Measurements from ENCODE around the gene THY1.
"Not testable (repeated sequence)": the region's sequence is repeated elsewhere in the genome, so short reads cannot be mapped to it uniquely, and the experiment has no call there.

THY1 gene

GRCh38 chr11:119418759-119419158 lies 4.2 kb downstream of the THY1 start:
- no peak for DNase-seq (ENCODE audit: low spot score)

GRCh38 chr11:119417726-119418540 lies 5.0 kb downstream of the THY1 start:
- peak; percentile 21 for DNase-seq (ENCODE audit: low spot score)

GRCh38 chr11:119416606-119417580 lies 6.1 kb downstream of the THY1 start:
- no peak for DNase-seq (ENCODE audit: low spot score)

GRCh38 chr11:119415966-119416365 lies 7.0 kb downstream of the THY1 start:
- DNase-seq (ENCODE audit: low spot score), result no peak

GRCh38 chr11:119415517-119415916 lies 7.5 kb downstream of the THY1 start:
- no peak for DNase-seq (ENCODE audit: low spot score)

- DNase-seq (ENCODE audit: low spot score), result no peak
These were observed 8.2 kb downstream of the THY1 start for GRCh38 chr11:119414734-119415133.

- no peak for DNase-seq (ENCODE audit: low spot score)
These were observed 8.7 kb downstream of the THY1 start for GRCh38 chr11:119414321-119414720.

GRCh38 chr11:119412072-119412471 lies 10.9 kb downstream of the THY1 start:
- no peak for DNase-seq (ENCODE audit: low spot score)

GRCh38 chr11:119410501-119410900 lies 12.5 kb downstream of the THY1 start:
- no peak for DNase-seq (ENCODE audit: low spot score)

- DNase-seq (ENCODE audit: low spot score), result no peak
These were observed 13.2 kb downstream of the THY1 start for GRCh38 chr11:119409731-119410130.

GRCh38 chr11:119406005-119406404 lies 17.0 kb downstream of the THY1 start:
- DNase-seq (ENCODE audit: low spot score), result no peak

- DNase-seq (ENCODE audit: low spot score), result not testable (repeated sequence)
These were observed 17.5 kb downstream of the THY1 start for GRCh38 chr11:119405448-119405847.

GRCh38 chr11:119404872-119405271 lies 18.1 kb downstream of the THY1 start:
- DNase-seq (ENCODE audit: low spot score), result no peak

GRCh38 chr11:119403021-119403420 lies 20.0 kb downstream of the THY1 start:
- DNase-seq (ENCODE audit: low spot score), result no peak

- no peak for DNase-seq (ENCODE audit: low spot score)
These were observed 20.5 kb downstream of the THY1 start for GRCh38 chr11:119402470-119402869.

- no peak for DNase-seq (ENCODE audit: low spot score)
These were observed 22.1 kb downstream of the THY1 start for GRCh38 chr11:119400860-119401259.

GRCh38 chr11:119397740-119398139 lies 25.2 kb downstream of the THY1 start:
- no peak for DNase-seq (ENCODE audit: low spot score)

GRCh38 chr11:119396835-119397234 lies 26.1 kb downstream of the THY1 start:
- no peak for DNase-seq (ENCODE audit: low spot score)

- DNase-seq (ENCODE audit: low spot score), result no peak
These were observed 31.7 kb downstream of the THY1 start for GRCh38 chr11:119391275-119391674.

GRCh38 chr11:119389611-119390254 lies 33.2 kb downstream of the THY1 start:
- DNase-seq (ENCODE audit: low spot score), result no peak

- no peak for DNase-seq (ENCODE audit: low spot score)
These were observed 34.9 kb downstream of the THY1 start for GRCh38 chr11:119388103-119388502.

- no peak for DNase-seq (ENCODE audit: low spot score)
These were observed 38.6 kb downstream of the THY1 start for GRCh38 chr11:119384332-119384731.

Measured in kidney capillary endothelial cell (primary cell).